Measurements from ENCODE around the gene DENND4B.

- no peak for TF ChIP-seq EGR1 (conservative IDR thresholded peaks at IDR 0.05)
- TF ChIP-seq USF2 (CRISPR knock-in tag; IDR thresholded peaks at IDR 0.05) = no peak
Observed at GRCh38 chr1:153906396-153906795, 40.1 kb downstream of the DENND4B start.

Data from K562 (cell line).